HL-60/S4 treated with phorbol 12-myristate 13-acetate at 8.2 ng/mL for 4 days and 3 days (cell line): Measurements from ENCODE around the gene PTMA.

Source experiments
- in situ Hi-C: fragments of 300-500 bp; cut with MboI; formaldehyde crosslinking; loops from 2 replicates; pipeline ENCODE4 v1.15.0; 2022; ENCODE audit warnings: low sequenced_read_pairs

The PTMA gene

GRCh38 chr2:231674587-231675338 is 33.6 kb upstream of the PTMA start:
- in situ Hi-C loops = no loop called here

GRCh38 chr2:231676243-231676642 is 32.1 kb upstream of the PTMA start:
- in situ Hi-C loops = no loop called here

GRCh38 chr2:231677632-231678104 is 30.7 kb upstream of the PTMA start:
- in situ Hi-C loops = no loop called here

DNA sequence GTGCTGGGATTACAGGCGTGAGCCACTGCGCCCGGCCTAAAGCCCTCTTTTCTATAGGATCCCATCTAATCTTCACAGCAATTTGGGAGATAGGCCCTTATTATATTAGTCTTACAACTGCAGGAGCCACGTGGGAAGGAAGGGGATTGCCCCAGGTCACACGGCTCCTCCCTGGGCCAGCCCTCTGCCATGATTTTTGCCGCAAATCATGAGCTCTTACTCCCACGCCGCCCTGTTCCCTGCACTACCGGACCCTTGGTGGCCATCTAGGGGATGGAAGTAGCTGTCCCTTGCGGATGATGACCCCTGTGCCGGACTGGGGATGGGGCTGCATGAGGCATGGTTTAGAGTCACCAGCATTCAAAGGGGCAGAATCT is 28.4 kb upstream of the PTMA start:
- in situ Hi-C loops = no loop called here

DNA sequence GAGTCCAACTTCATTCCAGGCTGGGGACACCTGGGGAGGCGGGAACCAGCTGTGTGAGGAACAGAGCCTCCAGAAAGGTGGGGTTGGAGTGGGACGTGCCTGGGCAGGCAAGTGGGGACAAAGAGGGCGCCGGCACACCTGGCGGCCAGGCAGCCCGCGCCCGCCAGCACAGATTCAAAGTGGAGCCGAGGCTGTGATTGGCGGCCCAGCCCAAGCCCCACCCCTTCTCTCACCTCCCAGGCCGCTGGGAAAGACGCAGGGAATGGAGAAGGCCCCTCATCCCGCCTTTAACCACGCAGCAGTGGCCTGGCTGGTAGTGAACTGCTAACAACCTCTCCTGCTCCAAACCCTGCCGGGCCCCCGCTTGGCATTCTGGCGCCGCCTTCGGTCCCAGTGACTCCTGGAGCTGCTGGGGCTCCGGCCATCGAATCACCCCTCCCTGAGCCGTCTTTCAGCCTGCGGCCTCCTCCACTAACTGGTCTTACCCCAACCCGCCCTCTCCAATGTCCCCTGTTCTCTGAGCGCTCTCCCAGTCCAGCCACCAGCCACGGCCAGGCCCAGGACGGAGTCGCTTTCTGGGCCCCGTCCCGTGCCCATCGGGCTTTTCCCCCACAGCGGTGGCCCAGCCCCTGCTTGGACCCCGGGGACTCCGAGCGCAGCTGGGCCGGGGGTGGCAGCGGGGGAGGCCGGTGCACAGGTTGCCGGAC is 27.9 kb upstream of the PTMA start:
- in situ Hi-C loops = no loop called here

DNA sequence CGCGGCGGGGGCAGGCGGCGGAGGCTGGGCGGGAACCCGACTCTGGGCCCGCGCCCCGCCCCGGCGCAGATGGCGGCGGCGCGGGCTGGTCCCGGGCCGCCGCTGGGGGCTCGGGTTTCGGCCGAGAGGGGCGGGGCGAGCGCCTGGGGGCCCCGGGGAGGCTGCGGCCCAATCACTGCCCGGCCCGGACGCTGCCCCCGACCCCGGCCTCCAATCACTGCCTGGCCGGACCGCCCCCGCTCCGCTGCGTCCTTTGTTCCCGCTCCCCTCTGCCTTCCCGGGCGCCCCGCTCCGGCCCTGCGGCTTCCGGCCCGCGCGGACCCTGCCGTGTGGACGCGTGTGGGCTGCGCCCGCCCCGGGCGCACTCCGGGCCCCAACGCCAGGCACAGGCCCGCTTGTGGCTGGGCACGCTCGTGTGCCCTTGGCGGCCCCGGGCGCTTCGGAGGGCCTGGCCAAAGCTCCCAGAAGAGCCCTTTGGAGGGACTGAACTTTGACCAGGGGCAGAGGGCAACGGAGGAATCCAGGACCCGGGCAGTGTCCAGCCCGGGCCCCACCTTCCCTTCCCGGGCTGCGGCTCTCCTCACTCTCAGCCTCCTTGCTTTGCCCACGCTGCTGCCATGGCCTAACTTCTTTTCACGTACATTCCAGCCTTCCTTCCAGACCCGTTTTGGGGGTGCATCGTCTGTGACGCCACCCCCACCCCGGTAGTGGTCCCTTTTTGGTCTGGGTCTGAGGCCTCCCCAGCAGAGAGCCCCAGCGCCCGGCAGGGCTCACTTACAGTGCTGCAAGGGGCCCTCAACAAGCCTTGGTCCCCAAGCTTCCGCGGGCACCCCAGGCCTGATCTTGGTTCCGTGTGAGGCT is 27.1 kb upstream of the PTMA start:
- in situ Hi-C loops = no loop called here

- in situ Hi-C loops = no loop called here
Measured at GRCh38 chr2:231682603-231683291, 25.6 kb upstream of the PTMA start.

DNA sequence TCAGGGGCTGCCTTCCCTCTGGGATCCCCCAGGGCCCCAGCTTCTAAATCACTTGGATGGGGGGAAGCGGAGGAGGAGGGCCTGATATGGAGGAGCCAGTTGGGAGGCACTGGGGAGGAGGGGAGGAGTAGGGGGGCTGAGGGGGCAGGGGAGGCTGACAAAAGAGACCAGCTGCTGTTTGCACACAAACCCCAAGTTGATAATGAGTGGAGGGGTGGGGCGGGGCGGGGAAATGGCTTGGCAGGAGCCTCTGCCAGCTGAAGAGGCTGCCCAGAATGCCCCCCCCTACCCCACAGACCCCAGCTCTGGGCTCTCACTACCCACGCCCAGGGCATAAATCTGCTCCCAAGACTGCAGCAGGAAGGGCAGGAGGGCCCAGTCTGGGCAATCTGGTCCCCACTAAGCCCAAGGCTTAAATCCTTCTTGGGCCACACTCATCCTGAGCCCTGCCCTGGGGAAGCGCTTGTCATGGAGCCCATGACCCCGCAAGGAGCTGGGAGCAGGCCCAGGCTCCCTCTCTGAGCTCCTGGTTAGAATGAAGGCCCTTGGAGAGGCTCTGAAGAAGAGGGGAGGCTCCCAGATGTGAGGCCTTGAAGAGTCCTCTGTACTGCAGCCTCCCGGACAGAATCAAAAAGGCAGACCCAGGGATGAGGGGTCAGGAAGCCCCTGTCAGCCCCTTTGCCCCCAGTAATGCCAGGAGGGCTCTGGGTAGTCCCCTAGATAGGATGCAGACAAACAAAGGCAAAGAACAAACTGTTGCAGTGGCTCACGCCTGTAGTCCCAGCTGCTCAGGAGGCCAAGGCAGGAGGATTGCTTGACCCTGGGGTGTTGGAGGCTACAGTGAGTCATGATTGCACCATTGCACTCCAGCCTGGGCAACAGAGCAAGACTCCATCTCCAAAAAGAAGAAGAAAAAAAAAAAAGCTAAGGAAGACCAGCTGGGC is 24.8 kb upstream of the PTMA start:
- in situ Hi-C loops = no loop called here

DNA sequence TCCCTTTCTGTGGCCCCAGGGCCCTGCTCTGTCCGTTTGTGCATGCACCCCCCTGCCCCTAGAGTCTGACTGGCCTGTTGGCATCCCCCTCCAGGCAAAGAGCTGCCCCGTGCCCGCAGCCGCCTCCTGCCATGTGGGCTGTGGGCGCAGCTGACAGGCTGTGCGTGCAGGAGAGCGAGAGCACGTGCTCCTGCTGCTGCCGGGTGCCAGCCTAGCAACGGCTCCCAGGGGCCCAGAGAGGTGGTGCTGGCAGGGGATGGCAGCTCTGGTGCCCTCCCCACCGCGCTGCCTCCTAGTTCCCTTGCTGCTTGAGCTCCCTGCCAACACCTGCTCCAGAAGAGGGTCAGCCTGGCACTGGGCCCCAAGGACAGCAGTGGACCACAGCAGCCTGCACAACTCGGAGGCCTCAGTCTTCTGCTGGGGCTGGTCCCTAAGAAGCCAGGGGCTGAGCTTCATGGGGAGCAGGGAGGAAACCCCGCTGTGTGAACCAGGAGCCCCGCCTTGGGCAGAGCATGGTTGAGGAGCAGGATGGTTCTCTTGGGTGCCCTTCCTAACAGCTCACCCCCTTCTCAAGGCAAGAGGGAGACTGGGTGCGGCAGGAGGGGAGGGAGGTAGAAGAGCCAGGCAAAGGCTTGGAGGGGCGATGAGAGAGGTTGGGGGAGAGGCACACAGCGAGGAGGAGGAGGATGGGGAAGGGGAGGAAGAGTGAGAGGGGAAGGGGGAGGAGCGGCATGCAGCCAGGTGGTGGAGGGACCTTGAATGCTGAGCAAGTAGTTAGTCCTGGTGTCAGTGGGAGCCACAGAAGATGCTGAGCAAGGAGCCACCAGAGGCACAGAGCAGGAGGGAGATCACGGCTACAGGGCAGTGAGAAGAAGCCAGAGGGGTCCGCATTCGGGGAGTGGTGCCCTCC is 23.8 kb upstream of the PTMA start:
- in situ Hi-C loops = no loop called here

DNA sequence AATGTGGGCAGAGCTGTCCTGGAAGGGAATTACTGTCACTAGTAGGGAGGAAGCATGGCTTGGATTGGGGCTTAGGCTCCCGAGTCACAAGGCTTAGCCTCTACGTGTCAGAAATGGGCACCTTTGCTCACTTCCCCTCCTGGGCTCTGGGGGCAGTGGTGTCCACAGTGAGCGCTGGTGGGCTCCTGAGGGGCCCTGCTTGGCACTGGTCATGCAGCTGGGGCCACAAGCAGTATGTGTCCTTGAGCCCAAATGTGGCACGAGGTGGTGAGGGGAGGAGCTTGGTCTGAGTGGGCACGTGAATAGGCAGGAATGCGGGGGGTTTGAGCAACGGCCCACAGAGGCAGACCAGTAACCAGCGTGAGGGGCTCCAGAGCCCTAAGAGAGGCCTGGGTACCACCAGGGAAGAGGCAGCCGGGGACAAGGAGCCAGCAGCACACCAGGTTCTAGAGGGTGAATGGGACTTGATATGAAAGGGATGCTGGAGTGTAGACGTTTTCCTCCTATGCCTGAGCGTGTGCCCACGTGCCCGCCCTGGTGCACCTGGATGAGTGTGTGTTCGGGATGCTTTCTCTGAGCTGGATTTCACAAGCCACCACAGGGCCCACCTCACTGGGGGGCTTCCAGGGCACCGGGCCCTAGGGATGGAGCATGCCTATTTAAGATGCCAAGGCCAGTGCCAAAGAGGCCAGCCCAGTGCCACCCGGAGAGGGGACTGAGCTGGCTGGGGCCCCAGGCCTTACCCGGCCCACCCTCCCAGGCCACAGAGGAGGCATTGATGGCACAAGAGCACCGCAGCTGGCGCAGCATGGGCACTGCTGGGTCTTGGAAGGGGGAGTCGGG is 22.8 kb upstream of the PTMA start:
- in situ Hi-C loops = no loop called here

DNA sequence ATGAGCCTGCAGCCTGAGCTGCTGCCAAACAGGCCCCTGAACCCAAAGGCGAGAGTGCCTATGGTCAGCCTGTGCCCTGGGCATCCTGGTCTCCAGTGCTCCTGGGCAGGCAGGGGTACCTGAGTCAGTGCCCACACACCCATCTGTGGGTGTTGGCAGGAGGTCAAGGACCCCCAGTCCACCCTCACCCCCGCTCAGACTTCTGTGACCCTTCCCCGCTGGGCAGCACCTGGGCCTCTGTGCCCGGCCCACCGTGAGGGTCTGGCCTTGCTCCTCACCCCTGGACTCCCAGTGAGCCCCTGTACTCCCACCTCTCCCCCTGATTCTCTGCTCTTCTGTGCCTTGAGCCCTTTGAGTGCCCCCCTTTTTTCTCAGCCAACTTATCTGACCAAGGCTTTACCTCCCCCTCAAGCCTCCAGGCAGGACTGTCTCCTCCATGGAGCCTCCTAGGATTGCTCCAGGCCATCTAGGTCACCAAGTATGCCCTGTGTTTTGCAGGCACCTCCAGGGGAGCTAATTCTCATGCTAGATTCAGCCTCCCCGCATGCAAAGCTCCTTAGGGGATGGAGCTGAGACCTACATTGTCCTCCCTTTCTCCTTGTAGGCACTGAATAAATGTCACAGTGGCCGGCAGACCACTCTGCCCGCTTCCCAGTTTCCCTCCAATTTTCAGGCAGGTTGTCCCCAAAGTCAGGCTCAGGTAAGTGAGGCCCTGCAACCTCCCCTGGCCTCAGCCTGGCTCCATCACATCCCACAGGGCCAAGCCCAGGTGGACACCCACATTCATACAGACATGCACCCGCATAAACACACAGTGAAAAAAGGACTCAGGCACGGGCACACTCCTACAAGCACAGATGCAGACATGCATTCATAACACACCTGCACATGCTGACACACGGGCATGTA is 21.9 kb upstream of the PTMA start:
- in situ Hi-C loops = no loop called here

GRCh38 chr2:231687133-231687852 is 21.0 kb upstream of the PTMA start:
- in situ Hi-C loops = no loop called here

DNA sequence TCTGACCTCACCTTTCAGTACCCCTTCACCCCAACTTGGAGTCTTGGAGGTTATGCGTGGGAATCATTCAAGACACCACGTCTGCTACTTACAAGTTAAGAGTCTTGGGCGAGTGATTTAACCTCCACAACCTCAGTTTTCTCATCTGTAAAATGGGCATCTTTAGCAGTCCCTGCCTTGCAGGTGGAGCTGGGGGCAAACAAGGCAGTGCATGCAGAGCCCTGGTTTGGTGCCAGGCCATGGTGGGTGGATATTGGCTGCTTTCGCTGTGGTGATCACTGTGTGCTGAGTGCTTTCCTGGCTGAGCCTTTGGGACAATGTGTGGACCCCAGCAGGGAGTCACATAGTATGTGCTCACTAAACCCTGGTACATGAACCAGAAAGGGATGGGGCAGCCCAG is 20.4 kb upstream of the PTMA start:
- in situ Hi-C loops = no loop called here

GRCh38 chr2:231688719-231689118 is 19.6 kb upstream of the PTMA start:
- in situ Hi-C loops = no loop called here

- in situ Hi-C loops = no loop called here
Measured at GRCh38 chr2:231689124-231689893, 19.0 kb upstream of the PTMA start.
